HL-60 (cell line): ENCODE data around the gene KRT36.

Experiments
- DNase-seq, 2 experiments: peaks; one replicate each; pipeline ENCODE4 v3.0.0-alpha.2; 2010 to 2020; ENCODE audit warnings: low read depth in 1 of 2, low spot score in 1 of 2
- H3K27ac ChIP-seq: fragments of 250-450 bp; sonication (Bioruptor Pico); replicated peaks from 2 replicates; pipeline ENCODE4 v1.5.1; 2020; ENCODE audit warnings: mild to moderate bottlenecking, moderate library complexity
- H3K27me3 ChIP-seq: fragments of 250-450 bp; sonication (Bioruptor Pico); 2 replicates; pipeline ENCODE4 v1.5.1; 2021; ENCODE audit warnings: mild to moderate bottlenecking, moderate library complexity; ENCODE audit not compliant: insufficient read depth, poor library complexity, severe bottlenecking
- H3K4me3 ChIP-seq: replicated peaks from 2 replicates; pipeline ENCODE4 v1.5.1; 2011; ENCODE audit warnings: mild to moderate bottlenecking, control low read depth, low read length; ENCODE audit not compliant: insufficient read depth
- CTCF ChIP-seq: IDR thresholded peaks from one replicate; pipeline ENCODE4 v1.5.1; 2011; ENCODE audit warnings: low read length, control low read depth, inconsistent platforms; ENCODE audit not compliant: insufficient read depth
- GABPA ChIP-seq: IDR thresholded peaks from 2 replicates; pipeline ENCODE4 v1.6.1; 2012; ENCODE audit warnings: low read depth
- POLR2AphosphoS5 ChIP-seq: IDR thresholded peaks from 2 replicates; pipeline ENCODE4 v1.6.1; 2012; ENCODE audit warnings: low read depth
- REST ChIP-seq: IDR thresholded peaks from 2 replicates; pipeline ENCODE4 v1.6.1; 2012; ENCODE audit warnings: low read depth; ENCODE audit not compliant: insufficient replicate concordance
- SPI1 ChIP-seq: IDR thresholded peaks from 2 replicates; pipeline ENCODE4 v1.6.1; 2012; ENCODE audit warnings: low read depth, mild to moderate bottlenecking, borderline replicate concordance

Gene KRT36

GRCh38 chr17:41532947-41533570, 43.3 kb upstream of the KRT36 start:
- no peak for DNase-seq
- Histone ChIP-seq H3K4me3 (no peak overlapping the region), H3K27ac (no peak overlapping the region), H3K27me3 (peaks cover 22% of the 10 kb centered on the region)
- TF ChIP-seq GABPA, result no peak
- no peak for TF ChIP-seq POLR2AphosphoS5
- no peak for TF ChIP-seq REST

- TF ChIP-seq SPI1 (no peak), REST (no peak), CTCF (no peak), GABPA (no peak), POLR2AphosphoS5 (no peak)
- peaks cover 31% of the 10 kb centered on the region for H3K27me3 ChIP-seq
These were observed 42.3 kb upstream of the KRT36 start for GRCh38 chr17:41531993-41532392.

GRCh38 chr17:41530062-41531048, 40.6 kb upstream of the KRT36 start:
- TF ChIP-seq CTCF, result no peak
- Histone ChIP-seq H3K27ac (no peak overlapping the region), H3K27me3 (peaks cover 34% of the 10 kb centered on the region), H3K4me3 (no peak overlapping the region)
- no peak for DNase-seq

More at GRCh38 chr17:41531993-41532392, 42.3 kb upstream of the KRT36 start:
- Histone ChIP-seq H3K4me3 (no peak overlapping the region), H3K27ac (no peak overlapping the region)
- no peak for DNase-seq

- no peak overlapping the region for H3K27ac ChIP-seq
- H3K4me3 ChIP-seq, result no peak overlapping the region
- TF ChIP-seq GABPA (no peak), SPI1 (no peak), REST (no peak)
- DNase-seq, result no peak
- peaks cover 34% of the 10 kb centered on the region for H3K27me3 ChIP-seq
These were observed 39.8 kb upstream of the KRT36 start for GRCh38 chr17:41529491-41529915.
